Peyer's patch (tissue), 4 donors: ENCODE data around the gene BACH2.

ENCODE experiments used
- POLR2A ChIP-seq, 2 donors: fragments of 450-650 bp; IDR thresholded peaks; one replicate each; pipeline ENCODE4 v1.5.1; 2017; ENCODE audit warnings: antibody characterized with exemption in 2 of 2, mild to moderate bottlenecking in 2 of 2, moderate library complexity in 2 of 2
- TF ChIP-seq, protein P1 (sequence below), 6 experiments: fragments of 450-650 bp in 4 of 6; fragments of 200-600 bp in 2 of 6; sonication (generic) in 1 of 6; IDR thresholded peaks; one replicate each; pipeline ENCODE4 v1.5.1; 2017 to 2019; ENCODE audit warnings: antibody characterized with exemption in 6 of 6, mild to moderate bottlenecking in 3 of 6, moderate library complexity in 1 of 6

- TF ChIP-seq, protein P1, sequence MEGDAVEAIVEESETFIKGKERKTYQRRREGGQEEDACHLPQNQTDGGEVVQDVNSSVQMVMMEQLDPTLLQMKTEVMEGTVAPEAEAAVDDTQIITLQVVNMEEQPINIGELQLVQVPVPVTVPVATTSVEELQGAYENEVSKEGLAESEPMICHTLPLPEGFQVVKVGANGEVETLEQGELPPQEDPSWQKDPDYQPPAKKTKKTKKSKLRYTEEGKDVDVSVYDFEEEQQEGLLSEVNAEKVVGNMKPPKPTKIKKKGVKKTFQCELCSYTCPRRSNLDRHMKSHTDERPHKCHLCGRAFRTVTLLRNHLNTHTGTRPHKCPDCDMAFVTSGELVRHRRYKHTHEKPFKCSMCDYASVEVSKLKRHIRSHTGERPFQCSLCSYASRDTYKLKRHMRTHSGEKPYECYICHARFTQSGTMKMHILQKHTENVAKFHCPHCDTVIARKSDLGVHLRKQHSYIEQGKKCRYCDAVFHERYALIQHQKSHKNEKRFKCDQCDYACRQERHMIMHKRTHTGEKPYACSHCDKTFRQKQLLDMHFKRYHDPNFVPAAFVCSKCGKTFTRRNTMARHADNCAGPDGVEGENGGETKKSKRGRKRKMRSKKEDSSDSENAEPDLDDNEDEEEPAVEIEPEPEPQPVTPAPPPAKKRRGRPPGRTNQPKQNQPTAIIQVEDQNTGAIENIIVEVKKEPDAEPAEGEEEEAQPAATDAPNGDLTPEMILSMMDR (IDR thresholded peaks at IDR 0.05) = no peak
- no peak for TF ChIP-seq POLR2A (IDR thresholded peaks at IDR 0.05)
Measured at GRCh38 chr6:89887452-89888137, 409.0 kb downstream of the BACH2 start.
